K562 (cell line): ENCODE data around the gene WDR46. TPM values are rescaled to one million over a fixed set of nuclear protein-coding genes. Genes with fewer than 3 reads are reported as not detected.

Experiments
- BCOR ChIP-seq: fragments of 450-650 bp; IDR thresholded peaks from 2 replicates; pipeline ENCODE4 v1.6.1; 2016
- BDP1 ChIP-seq: IDR thresholded peaks from 3 replicates; pipeline ENCODE4 v1.6.1; 2011; ENCODE audit not compliant: insufficient read length, insufficient read depth
- CREB1 ChIP-seq, 2 experiments: sonication (generic) in 1 of 2; formaldehyde crosslinking in 1 of 2; IDR thresholded peaks; 2 replicates each; pipeline versions ENCODE4 v1.6.1 to v1.8.0; 2012 to 2022; ENCODE audit warnings: inconsistent platforms in 1 of 2, mild to moderate bottlenecking in 1 of 2, missing genetic modification reagents in 1 of 2, moderate library complexity in 1 of 2
- MIER1 ChIP-seq: fragments of 450-650 bp; IDR thresholded peaks from 2 replicates; pipeline ENCODE4 v1.6.1; 2016; ENCODE audit warnings: antibody characterized with exemption, mild to moderate bottlenecking, low read depth
- PHF20 ChIP-seq: fragments of 450-650 bp; IDR thresholded peaks from 2 replicates; pipeline ENCODE4 v1.6.1; 2018; ENCODE audit not compliant: partially characterized antibody
- STAT5A ChIP-seq: IDR thresholded peaks from 2 replicates; pipeline ENCODE4 v1.6.1; 2012; ENCODE audit warnings: low read length, inconsistent platforms, borderline replicate concordance
- TCF3 ChIP-seq: sonication (generic); formaldehyde crosslinking; IDR thresholded peaks from 2 replicates; pipeline ENCODE4 v1.4.0; 2020; ENCODE audit warnings: mild to moderate bottlenecking, missing genetic modification reagents
- U2AF1 ChIP-seq: fragments of 200-400 bp; formaldehyde crosslinking; optimal IDR thresholded peaks from 2 replicates; pipeline ENCODE3; 2017; ENCODE audit warnings: mild to moderate bottlenecking, low read depth, low read length, moderate library complexity
- WHSC1 ChIP-seq: IDR thresholded peaks from one replicate; pipeline ENCODE4 v1.6.1; 2012; ENCODE audit warnings: low read length, control low read depth, inconsistent platforms
- polyA plus RNA-seq, 8 experiments: library from polyadenylated mRNA; depleted of rRNA in 4 of 8; stranded (reverse) in 5 of 8; unstranded in 3 of 8; fragments of >200 nt; fragmentation: Nextera tagmentation in 2 of 8; fragmentation: Illumina TruSeq in 1 of 8; extraction: Ambion mirVana in 2 of 8; extraction: Trizol in 1 of 8; gene quantifications; 2 replicates each; pipeline versions ENCODE4 v1.2.1 to v1.2.3, GENCODE V29; 2011 to 2014; ENCODE audit warnings: inconsistent platforms in 1 of 8, missing spikeins in 1 of 8
- total RNA-seq, 7 experiments: library from RNA; depleted of rRNA in 6 of 7; stranded (reverse); fragments of >200 nt in 6 of 7; fragmentation: Illumina TruSeq in 2 of 7; extraction: Trizol in 2 of 7; gene quantifications; 2 replicates each; pipeline versions ENCODE4 v1.2.1 to v1.2.3, GENCODE V29; 2011 to 2021; ENCODE audit warnings: low replicate concordance in 1 of 7
- TF ChIP-seq, protein P1 (sequence below): sonication (generic); IDR thresholded peaks from 2 replicates; pipeline ENCODE4 v1.6.1; 2016
- TF ChIP-seq, protein P2 (sequence below): sonication (generic); formaldehyde crosslinking; IDR thresholded peaks from 2 replicates; pipeline ENCODE4 v1.8.0; 2023; ENCODE audit warnings: missing genetic modification reagents, mild to moderate bottlenecking, borderline replicate concordance
- TF ChIP-seq, protein P3 (sequence below): fragments of 250-450 bp; sonication (Bioruptor Pico); IDR thresholded peaks from 2 replicates; pipeline ENCODE4 v1.5.0; 2022; ENCODE audit warnings: mild to moderate bottlenecking
- TF ChIP-seq, protein P4 (sequence below): fragments of 250-450 bp; sonication (Bioruptor Pico); IDR thresholded peaks from 2 replicates; pipeline ENCODE4 v1.8.0; 2021; ENCODE audit warnings: borderline replicate concordance, mild to moderate bottlenecking, moderate library complexity; ENCODE audit not compliant: poor library complexity, severe bottlenecking
- TF ChIP-seq, protein P5 (sequence below): fragments of 450-650 bp; IDR thresholded peaks from 2 replicates; pipeline ENCODE4 v1.6.1; 2016; ENCODE audit warnings: antibody characterized with exemption
- TF ChIP-seq, protein P6 (sequence below): fragments of 250-450 bp; sonication (Bioruptor Pico); IDR thresholded peaks from 2 replicates; pipeline ENCODE4 v1.6.1; 2021; ENCODE audit warnings: mild to moderate bottlenecking
- TF ChIP-seq, protein P7 (sequence below): sonication (generic); formaldehyde crosslinking; IDR thresholded peaks from 2 replicates; pipeline ENCODE4 v1.8.0; 2022; ENCODE audit warnings: mild to moderate bottlenecking, missing genetic modification reagents

WDR46 gene
- total and polyA plus RNA-seq, 9 of the 15 experiments (the other 6 are each of a cell fraction or from before 2014, with no cell fraction given): 8.9 to 146 (median 93.1) TPM

DNA sequence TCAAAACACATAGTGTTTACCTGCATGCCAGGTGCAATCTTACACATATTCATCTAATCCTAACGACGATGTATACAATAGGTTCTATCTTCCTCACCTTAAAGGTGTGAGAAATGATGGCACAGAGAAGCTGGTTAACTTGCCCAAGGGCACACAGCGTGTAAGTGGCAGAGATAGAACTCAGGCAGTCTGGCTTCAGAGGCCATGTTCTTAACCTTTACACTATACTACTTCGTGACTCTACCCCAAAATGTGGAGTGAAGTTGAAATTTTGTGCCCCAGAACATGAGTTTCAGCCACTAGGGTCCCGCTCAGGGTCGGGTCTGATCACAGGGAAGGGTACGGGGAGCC lies 17.9 kb downstream of the WDR46 start (continued):
- TF ChIP-seq, protein P1, sequence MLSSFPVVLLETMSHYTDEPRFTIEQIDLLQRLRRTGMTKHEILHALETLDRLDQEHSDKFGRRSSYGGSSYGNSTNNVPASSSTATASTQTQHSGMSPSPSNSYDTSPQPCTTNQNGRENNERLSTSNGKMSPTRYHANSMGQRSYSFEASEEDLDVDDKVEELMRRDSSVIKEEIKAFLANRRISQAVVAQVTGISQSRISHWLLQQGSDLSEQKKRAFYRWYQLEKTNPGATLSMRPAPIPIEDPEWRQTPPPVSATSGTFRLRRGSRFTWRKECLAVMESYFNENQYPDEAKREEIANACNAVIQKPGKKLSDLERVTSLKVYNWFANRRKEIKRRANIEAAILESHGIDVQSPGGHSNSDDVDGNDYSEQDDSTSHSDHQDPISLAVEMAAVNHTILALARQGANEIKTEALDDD: no peak
- TF ChIP-seq, protein P2, sequence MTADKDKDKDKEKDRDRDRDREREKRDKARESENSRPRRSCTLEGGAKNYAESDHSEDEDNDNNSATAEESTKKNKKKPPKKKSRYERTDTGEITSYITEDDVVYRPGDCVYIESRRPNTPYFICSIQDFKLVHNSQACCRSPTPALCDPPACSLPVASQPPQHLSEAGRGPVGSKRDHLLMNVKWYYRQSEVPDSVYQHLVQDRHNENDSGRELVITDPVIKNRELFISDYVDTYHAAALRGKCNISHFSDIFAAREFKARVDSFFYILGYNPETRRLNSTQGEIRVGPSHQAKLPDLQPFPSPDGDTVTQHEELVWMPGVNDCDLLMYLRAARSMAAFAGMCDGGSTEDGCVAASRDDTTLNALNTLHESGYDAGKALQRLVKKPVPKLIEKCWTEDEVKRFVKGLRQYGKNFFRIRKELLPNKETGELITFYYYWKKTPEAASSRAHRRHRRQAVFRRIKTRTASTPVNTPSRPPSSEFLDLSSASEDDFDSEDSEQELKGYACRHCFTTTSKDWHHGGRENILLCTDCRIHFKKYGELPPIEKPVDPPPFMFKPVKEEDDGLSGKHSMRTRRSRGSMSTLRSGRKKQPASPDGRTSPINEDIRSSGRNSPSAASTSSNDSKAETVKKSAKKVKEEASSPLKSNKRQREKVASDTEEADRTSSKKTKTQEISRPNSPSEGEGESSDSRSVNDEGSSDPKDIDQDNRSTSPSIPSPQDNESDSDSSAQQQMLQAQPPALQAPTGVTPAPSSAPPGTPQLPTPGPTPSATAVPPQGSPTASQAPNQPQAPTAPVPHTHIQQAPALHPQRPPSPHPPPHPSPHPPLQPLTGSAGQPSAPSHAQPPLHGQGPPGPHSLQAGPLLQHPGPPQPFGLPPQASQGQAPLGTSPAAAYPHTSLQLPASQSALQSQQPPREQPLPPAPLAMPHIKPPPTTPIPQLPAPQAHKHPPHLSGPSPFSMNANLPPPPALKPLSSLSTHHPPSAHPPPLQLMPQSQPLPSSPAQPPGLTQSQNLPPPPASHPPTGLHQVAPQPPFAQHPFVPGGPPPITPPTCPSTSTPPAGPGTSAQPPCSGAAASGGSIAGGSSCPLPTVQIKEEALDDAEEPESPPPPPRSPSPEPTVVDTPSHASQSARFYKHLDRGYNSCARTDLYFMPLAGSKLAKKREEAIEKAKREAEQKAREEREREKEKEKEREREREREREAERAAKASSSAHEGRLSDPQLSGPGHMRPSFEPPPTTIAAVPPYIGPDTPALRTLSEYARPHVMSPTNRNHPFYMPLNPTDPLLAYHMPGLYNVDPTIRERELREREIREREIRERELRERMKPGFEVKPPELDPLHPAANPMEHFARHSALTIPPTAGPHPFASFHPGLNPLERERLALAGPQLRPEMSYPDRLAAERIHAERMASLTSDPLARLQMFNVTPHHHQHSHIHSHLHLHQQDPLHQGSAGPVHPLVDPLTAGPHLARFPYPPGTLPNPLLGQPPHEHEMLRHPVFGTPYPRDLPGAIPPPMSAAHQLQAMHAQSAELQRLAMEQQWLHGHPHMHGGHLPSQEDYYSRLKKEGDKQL: no peak
- no peak for TF ChIP-seq PHF20
- TF ChIP-seq CREB1 (IDR thresholded peaks at IDR 0.05): no peak
- no peak for TF ChIP-seq CREB1 (CRISPR knock-in tag; IDR thresholded peaks at IDR 0.05)
- TF ChIP-seq, protein P3, sequence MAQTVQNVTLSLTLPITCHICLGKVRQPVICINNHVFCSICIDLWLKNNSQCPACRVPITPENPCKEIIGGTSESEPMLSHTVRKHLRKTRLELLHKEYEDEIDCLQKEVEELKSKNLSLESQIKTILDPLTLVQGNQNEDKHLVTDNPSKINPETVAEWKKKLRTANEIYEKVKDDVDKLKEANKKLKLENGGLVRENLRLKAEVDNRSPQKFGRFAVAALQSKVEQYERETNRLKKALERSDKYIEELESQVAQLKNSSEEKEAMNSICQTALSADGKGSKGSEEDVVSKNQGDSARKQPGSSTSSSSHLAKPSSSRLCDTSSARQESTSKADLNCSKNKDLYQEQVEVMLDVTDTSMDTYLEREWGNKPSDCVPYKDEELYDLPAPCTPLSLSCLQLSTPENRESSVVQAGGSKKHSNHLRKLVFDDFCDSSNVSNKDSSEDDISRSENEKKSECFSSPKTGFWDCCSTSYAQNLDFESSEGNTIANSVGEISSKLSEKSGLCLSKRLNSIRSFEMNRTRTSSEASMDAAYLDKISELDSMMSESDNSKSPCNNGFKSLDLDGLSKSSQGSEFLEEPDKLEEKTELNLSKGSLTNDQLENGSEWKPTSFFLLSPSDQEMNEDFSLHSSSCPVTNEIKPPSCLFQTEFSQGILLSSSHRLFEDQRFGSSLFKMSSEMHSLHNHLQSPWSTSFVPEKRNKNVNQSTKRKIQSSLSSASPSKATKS: no peak
- TF ChIP-seq MIER1: no peak
- no peak for TF ChIP-seq U2AF1
- no peak for TF ChIP-seq STAT5A
- TF ChIP-seq, protein P4, sequence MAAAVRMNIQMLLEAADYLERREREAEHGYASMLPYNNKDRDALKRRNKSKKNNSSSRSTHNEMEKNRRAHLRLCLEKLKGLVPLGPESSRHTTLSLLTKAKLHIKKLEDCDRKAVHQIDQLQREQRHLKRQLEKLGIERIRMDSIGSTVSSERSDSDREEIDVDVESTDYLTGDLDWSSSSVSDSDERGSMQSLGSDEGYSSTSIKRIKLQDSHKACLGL: no peak
- no peak for TF ChIP-seq BDP1
- TF ChIP-seq, protein P5, sequence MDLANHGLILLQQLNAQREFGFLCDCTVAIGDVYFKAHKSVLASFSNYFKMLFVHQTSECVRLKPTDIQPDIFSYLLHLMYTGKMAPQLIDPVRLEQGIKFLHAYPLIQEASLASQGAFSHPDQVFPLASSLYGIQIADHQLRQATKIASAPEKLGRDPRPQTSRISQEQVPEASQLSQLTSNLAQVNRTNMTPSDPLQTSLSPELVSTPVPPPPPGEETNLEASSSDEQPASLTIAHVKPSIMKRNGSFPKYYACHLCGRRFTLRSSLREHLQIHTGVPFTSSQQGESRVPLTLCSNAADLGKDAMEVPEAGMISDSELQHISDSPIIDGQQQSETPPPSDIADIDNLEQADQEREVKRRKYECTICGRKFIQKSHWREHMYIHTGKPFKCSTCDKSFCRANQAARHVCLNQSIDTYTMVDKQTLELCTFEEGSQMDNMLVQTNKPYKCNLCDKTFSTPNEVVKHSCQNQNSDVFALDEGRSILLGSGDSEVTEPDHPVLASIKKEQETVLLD: no peak
- TF ChIP-seq, protein P6, sequence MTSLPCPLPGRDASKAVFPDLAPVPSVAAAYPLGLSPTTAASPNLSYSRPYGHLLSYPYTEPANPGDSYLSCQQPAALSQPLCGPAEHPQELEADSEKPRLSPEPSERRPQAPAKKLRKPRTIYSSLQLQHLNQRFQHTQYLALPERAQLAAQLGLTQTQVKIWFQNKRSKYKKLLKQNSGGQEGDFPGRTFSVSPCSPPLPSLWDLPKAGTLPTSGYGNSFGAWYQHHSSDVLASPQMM (CRISPR knock-in tag): no peak
- no peak for TF ChIP-seq WHSC1
- TF ChIP-seq, protein P7, sequence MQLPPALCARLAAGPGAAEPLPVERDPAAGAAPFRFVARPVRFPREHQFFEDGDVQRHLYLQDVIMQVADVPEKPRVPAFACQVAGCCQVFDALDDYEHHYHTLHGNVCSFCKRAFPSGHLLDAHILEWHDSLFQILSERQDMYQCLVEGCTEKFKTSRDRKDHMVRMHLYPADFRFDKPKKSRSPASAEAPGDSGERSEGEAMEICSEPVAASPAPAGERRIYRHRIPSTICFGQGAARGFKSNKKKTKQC (CRISPR knock-in tag): no peak
- TF ChIP-seq TCF3: no peak
- TF ChIP-seq BCOR: peak; percentile 96
